ENCODE results near the gene ELANE.

GRCh38 chr19:867855-868457 lies 15.9 kb downstream of the ELANE start:
- peak in 1 of 3 donors; percentile 49 for TF ChIP-seq POLR2AphosphoS5 (IDR thresholded peaks at IDR 0.05)
- no peak for TF ChIP-seq CTCF (IDR thresholded peaks at IDR 0.05 in 8 of 11, conservative IDR thresholded peaks at IDR 0.05 in 3 of 11)
- TF ChIP-seq POLR2A (IDR thresholded peaks at IDR 0.05): no peak
